Dermis lymphatic vessel endothelial cell (primary cell): ENCODE results near the gene REG3G. TPM values are rescaled to one million over a fixed set of nuclear protein-coding genes. Genes with fewer than 3 reads are reported as not detected.

ENCODE experiments used
- total RNA-seq: library from RNA; depleted of rRNA; stranded (reverse); fragments of >200 nt; gene quantifications from 2 replicates; pipeline ENCODE4 v1.2.1, GENCODE V29; 2014

Gene REG3G
- not detected in 2 replicates for total RNA-seq

GRCh38 chr2:79025421-79025820 lies at the start of gene REG3G:
REG3G (plus strand) TSS chr2:79025702; CDS start chr2:79026094, 392 bp downstream.

Other genes with a start within 250 kb of the REG3G start
- not detected in 2 replicates for gene REG1B, start 62.3 kb downstream of the REG3G start, total RNA-seq
- not detected in 2 replicates for gene REG1A, start 94.8 kb downstream of the REG3G start, total RNA-seq
- not detected in 2 replicates for gene REG3A, start 134.1 kb downstream of the REG3G start, total RNA-seq